Hepatocyte (in vitro differentiated cells): ENCODE measurements around the gene TEX11. TPM values are rescaled to one million over a fixed set of nuclear protein-coding genes. Genes with fewer than 3 reads are reported as not detected.

Experiments used
- DNase-seq: peaks from one replicate; pipeline ENCODE4 v3.0.0-alpha.2; 2016; ENCODE audit warnings: low spot score
- H2AFZ ChIP-seq: fragments of 200-600 bp; sonication (generic); 2 replicates; pipeline ENCODE4 v1.6.0; 2016; ENCODE audit warnings: antibody characterized with exemption, mild to moderate bottlenecking
- H3K27ac ChIP-seq: fragments of 200-600 bp; sonication (generic); 2 replicates; pipeline ENCODE4 v1.5.1; 2016; ENCODE audit warnings: mild to moderate bottlenecking
- H3K27me3 ChIP-seq: fragments of 200-600 bp; sonication (generic); 2 replicates; pipeline ENCODE4 v1.6.1; 2016
- H3K36me3 ChIP-seq: fragments of 200-600 bp; sonication (generic); replicated peaks from 2 replicates; pipeline ENCODE4 v1.5.1; 2016; ENCODE audit warnings: low read depth; ENCODE audit not compliant: insufficient read depth
- H3K4me1 ChIP-seq: fragments of 200-600 bp; sonication (generic); 2 replicates; pipeline ENCODE4 v1.5.1; 2016; ENCODE audit warnings: mild to moderate bottlenecking, moderate library complexity; ENCODE audit not compliant: insufficient read depth
- H3K4me2 ChIP-seq: fragments of 200-600 bp; sonication (generic); 2 replicates; pipeline ENCODE4 v1.6.0; 2016
- H3K4me3 ChIP-seq: fragments of 200-600 bp; sonication (generic); 2 replicates; pipeline ENCODE4 v1.5.1; 2016; ENCODE audit warnings: mild to moderate bottlenecking
- H3K79me2 ChIP-seq: fragments of 200-600 bp; sonication (generic); 2 replicates; pipeline ENCODE4 v1.6.0; 2017; ENCODE audit warnings: mild to moderate bottlenecking
- H3K9me2 ChIP-seq: fragments of 200-600 bp; sonication (generic); replicated peaks from 2 replicates; pipeline ENCODE4 v1.6.0; 2017; ENCODE audit warnings: mild to moderate bottlenecking; ENCODE audit not compliant: insufficient read depth
- H3K9me3 ChIP-seq: fragments of 200-600 bp; sonication (generic); 2 replicates; pipeline ENCODE4 v1.5.1; 2016; ENCODE audit warnings: low read depth, mild to moderate bottlenecking
- H4K20me1 ChIP-seq: fragments of 200-600 bp; sonication (generic); 2 replicates; pipeline ENCODE4 v1.6.0; 2016; ENCODE audit warnings: mild to moderate bottlenecking; ENCODE audit not compliant: insufficient read depth, poor library complexity, severe bottlenecking
- CTCF ChIP-seq: fragments of 200-600 bp; sonication (generic); IDR thresholded peaks from 2 replicates; pipeline ENCODE4 v1.5.1; 2016; ENCODE audit warnings: antibody characterized with exemption, mild to moderate bottlenecking; ENCODE audit not compliant: poor library complexity
- EZH2 ChIP-seq: fragments of 200-600 bp; sonication (generic); IDR thresholded peaks from 2 replicates; pipeline ENCODE4 v1.6.1; 2016; ENCODE audit warnings: antibody characterized with exemption, mild to moderate bottlenecking, borderline replicate concordance
- EZH2phosphoT487 ChIP-seq: fragments of 200-600 bp; sonication (generic); IDR thresholded peaks from one replicate; pipeline ENCODE4 v1.6.1; 2018; ENCODE audit warnings: antibody characterized with exemption, mild to moderate bottlenecking, low read depth, moderate library complexity; ENCODE audit not compliant: unreplicated experiment, severe bottlenecking
- whole genome bisulfite sequencing: methylation state at CpG from one replicate; pipeline ENCODE4 v1.1.6; 2016; ENCODE audit warnings: low lambda C conversion rate; ENCODE audit errors: missing lambda C conversion rate; 5-methylcytosine and 5-hydroxymethylcytosine counted together
- polyA plus RNA-seq: library from polyadenylated mRNA; unstranded; fragments of >200 nt; fragmentation: Nextera tagmentation; extraction: Ambion mirVana; gene quantifications from 2 replicates; pipeline ENCODE4 v1.2.1, GENCODE V29; 2016
- total RNA-seq: library from RNA; depleted of rRNA; stranded (reverse); fragments of >200 nt; gene quantifications from 2 replicates; pipeline ENCODE4 v1.2.3, GENCODE V29; 2014

TEX11 gene
- total and polyA plus RNA-seq, 2 experiments from 2014 or later, result 0.20 TPM; not detected in 1

GRCh38 chrX:70496491-70496890 is 412.0 kb downstream of the TEX11 start:
- no peaks in the 10 kb centered on the region for H4K20me1 ChIP-seq
- no peak overlapping the region for H3K4me2 ChIP-seq
- H2AFZ ChIP-seq, result no peak overlapping the region
- H3K9me2 ChIP-seq, result no peaks in the 10 kb centered on the region
- TF ChIP-seq CTCF, result no peak
- no peak for TF ChIP-seq EZH2
- no peak for TF ChIP-seq EZH2phosphoT487
- no peaks in the 10 kb centered on the region for H3K36me3 ChIP-seq
- H3K27me3 ChIP-seq, result no peaks in the 10 kb centered on the region
- no peak overlapping the region for H3K4me3 ChIP-seq
- H3K79me2 ChIP-seq, result no peaks in the 10 kb centered on the region
- 65% methylated on average over 5 of the region's 5 CpGs for WGBS
- H3K9me3 ChIP-seq, result no peaks in the 10 kb centered on the region
- H3K4me1 ChIP-seq, result no peaks in the 10 kb centered on the region
- DNase-seq, result no peak
- no peak overlapping the region for H3K27ac ChIP-seq

GRCh38 chrX:70494441-70494840 is 414.1 kb downstream of the TEX11 start:
- H3K9me2 ChIP-seq, result no peaks in the 10 kb centered on the region
- H3K9me3 ChIP-seq, result no peaks in the 10 kb centered on the region
- TF ChIP-seq EZH2phosphoT487, result no peak
- H4K20me1 ChIP-seq, result no peaks in the 10 kb centered on the region
- no peaks in the 10 kb centered on the region for H3K79me2 ChIP-seq
- no peaks in the 10 kb centered on the region for H3K27me3 ChIP-seq
- no peaks in the 10 kb centered on the region for H3K36me3 ChIP-seq
- 66% methylated on average over 4 of the region's 4 CpGs for WGBS
- H2AFZ ChIP-seq, result no peak overlapping the region
- no peaks in the 10 kb centered on the region for H3K4me1 ChIP-seq
- H3K4me3 ChIP-seq, result no peak overlapping the region
- DNase-seq, result no peak
- no peak overlapping the region for H3K4me2 ChIP-seq
- H3K27ac ChIP-seq, result no peak overlapping the region

- H3K4me3 ChIP-seq, result no peak overlapping the region
- no peaks in the 10 kb centered on the region for H3K27me3 ChIP-seq
- 46% methylated on average over 2 of the region's 2 CpGs for WGBS
- no peaks in the 10 kb centered on the region for H3K4me1 ChIP-seq
- DNase-seq, result no peak
- H3K9me2 ChIP-seq, result no peaks in the 10 kb centered on the region
- H3K4me2 ChIP-seq, result no peak overlapping the region
- no peaks in the 10 kb centered on the region for H3K36me3 ChIP-seq
- H3K9me3 ChIP-seq, result no peaks in the 10 kb centered on the region
- no peak overlapping the region for H3K27ac ChIP-seq
- H4K20me1 ChIP-seq, result no peaks in the 10 kb centered on the region
- TF ChIP-seq CTCF (no peak), EZH2phosphoT487 (no peak), EZH2 (no peak)
- no peaks in the 10 kb centered on the region for H3K79me2 ChIP-seq
- H2AFZ ChIP-seq, result no peak overlapping the region
Measured at GRCh38 chrX:70488856-70489255, 419.7 kb downstream of the TEX11 start.

- Histone ChIP-seq H3K79me2 (no peaks in the 10 kb centered on the region), H3K4me3 (no peak overlapping the region), H2AFZ (no peak overlapping the region), H3K9me2 (no peaks in the 10 kb centered on the region), H3K27me3 (no peaks in the 10 kb centered on the region), H3K9me3 (no peaks in the 10 kb centered on the region), H3K27ac (no peak overlapping the region), H3K4me2 (no peak overlapping the region), H3K36me3 (no peaks in the 10 kb centered on the region), H3K4me1 (peaks cover 11% of the 10 kb centered on the region), H4K20me1 (no peaks in the 10 kb centered on the region)
- no peak for DNase-seq
- WGBS, result 69% methylated on average over 7 of the region's 7 CpGs
- TF ChIP-seq EZH2phosphoT487 (no peak), CTCF (no peak), EZH2 (no peak)
Measured at GRCh38 chrX:70485466-70485865, 423.0 kb downstream of the TEX11 start.
